Measurements from ENCODE around the gene DMRTB1.

- TF ChIP-seq, protein P1, sequence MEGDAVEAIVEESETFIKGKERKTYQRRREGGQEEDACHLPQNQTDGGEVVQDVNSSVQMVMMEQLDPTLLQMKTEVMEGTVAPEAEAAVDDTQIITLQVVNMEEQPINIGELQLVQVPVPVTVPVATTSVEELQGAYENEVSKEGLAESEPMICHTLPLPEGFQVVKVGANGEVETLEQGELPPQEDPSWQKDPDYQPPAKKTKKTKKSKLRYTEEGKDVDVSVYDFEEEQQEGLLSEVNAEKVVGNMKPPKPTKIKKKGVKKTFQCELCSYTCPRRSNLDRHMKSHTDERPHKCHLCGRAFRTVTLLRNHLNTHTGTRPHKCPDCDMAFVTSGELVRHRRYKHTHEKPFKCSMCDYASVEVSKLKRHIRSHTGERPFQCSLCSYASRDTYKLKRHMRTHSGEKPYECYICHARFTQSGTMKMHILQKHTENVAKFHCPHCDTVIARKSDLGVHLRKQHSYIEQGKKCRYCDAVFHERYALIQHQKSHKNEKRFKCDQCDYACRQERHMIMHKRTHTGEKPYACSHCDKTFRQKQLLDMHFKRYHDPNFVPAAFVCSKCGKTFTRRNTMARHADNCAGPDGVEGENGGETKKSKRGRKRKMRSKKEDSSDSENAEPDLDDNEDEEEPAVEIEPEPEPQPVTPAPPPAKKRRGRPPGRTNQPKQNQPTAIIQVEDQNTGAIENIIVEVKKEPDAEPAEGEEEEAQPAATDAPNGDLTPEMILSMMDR (conservative IDR thresholded peaks at IDR 0.05 in 1 of 2, IDR thresholded peaks at IDR 0.05 in 1 of 2; ENCODE audit: low read depth in 1 of 2, low read length in 2 of 2): no peak
- TF ChIP-seq EZH2 (IDR thresholded peaks at IDR 0.05; ENCODE audit: low read length, missing control alignments): no peak
Measured at GRCh38 chr1:53506355-53507050, 47.3 kb downstream of the DMRTB1 start.
